GM19025 (cell line): ENCODE measurements around the gene EEA1.
"Not testable (repeated sequence)": the region's sequence is repeated elsewhere in the genome, so short reads cannot be mapped to it uniquely, and the experiment has no call there.

Experiments used
- ATAC-seq: cut with Tn5 transposase; IDR thresholded peaks from one replicate; pipeline ENCODE4 v1.9.1; 2021; ENCODE audit warnings: mild to moderate bottlenecking, low read depth, moderate library complexity; ENCODE audit not compliant: unreplicated experiment

EEA1 gene

DNA sequence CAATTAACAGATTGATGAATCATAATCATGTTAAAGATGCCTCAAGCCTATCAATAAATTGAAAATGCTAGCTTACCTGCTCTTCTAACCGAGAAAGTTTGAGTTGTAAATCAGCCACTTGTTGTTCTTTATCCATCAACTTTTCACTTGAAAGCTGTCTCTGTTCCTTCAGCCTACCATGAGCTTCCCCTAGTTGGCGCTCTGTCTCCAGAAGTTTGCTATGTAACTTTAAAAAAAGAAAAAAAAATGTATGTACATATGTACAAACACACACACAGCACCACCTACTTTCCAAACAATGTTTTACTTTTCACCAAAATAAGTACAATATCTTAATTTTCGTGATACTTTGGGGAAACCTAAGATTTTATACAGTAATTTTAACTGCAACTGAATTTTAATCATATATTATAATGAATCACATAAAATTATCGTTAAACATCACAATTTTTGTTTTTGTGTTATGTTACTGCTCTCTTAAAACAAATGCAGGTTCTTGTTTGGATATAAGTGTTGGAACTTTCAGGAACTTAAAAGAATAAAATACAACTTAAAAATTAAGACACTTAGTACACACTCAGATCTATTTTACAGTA is 101.2 kb downstream of the EEA1 start:
- no peak for ATAC-seq

- no peak for ATAC-seq
These were observed 108.0 kb downstream of the EEA1 start for GRCh38 chr12:92821142-92821541.

DNA sequence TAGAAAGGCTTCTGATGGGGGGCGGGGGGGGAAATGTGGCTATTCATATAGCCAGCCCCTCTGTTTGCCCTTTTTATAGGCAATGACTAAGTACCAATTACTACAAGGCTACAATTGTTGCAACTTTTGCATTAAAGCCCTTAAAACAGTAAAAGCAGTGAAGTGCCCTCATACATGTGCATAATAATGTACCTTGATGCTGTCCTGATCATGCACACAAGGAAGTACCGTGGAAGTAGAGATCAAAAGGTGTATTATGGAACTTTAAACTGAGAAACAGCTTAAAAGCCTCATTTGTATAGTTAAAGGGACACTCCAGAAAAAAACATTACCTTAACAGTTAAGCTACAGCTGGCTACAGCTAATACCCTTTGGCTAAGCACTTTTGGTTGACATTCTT is 114.5 kb downstream of the EEA1 start:
- ATAC-seq = no peak

- no peak for ATAC-seq
These were observed 118.7 kb downstream of the EEA1 start for GRCh38 chr12:92810370-92810769.

DNA sequence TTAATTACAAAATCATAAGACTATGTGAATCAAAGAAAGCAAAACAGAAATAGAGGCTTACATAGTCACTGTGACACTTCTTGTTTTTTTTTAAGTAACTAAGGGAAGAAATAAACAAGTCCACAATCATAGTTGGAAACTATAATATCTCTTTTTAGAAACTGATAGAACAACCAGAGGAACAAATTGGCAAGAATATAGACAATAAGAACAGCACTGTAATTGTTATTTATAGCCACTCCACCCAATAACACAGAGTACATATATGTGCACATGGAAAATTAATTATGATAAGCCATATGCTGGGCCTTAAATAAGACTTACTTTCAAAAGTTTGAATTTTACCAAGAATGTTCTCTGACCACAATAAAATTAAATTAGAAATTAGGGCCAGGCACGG is 125.2 kb downstream of the EEA1 start:
- no peak for ATAC-seq

DNA sequence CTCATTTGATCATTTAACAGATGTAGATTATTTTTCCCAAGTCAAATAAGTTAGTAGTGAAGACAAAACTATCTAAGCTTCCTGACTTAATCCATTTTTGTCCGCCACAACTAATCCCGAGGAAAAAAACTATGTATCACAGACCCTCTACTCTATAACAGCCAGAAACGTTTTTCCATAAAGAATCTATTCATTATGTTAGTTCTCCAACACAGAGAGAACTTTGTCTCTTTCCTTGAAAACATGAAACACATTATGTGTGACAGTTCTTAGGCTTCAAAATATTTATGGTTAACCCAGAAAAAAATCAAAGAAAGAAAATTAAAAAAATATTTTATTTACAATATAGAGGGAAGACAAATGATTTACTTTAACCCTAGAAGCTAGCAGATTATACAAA is 126.2 kb downstream of the EEA1 start:
- ATAC-seq = no peak

DNA sequence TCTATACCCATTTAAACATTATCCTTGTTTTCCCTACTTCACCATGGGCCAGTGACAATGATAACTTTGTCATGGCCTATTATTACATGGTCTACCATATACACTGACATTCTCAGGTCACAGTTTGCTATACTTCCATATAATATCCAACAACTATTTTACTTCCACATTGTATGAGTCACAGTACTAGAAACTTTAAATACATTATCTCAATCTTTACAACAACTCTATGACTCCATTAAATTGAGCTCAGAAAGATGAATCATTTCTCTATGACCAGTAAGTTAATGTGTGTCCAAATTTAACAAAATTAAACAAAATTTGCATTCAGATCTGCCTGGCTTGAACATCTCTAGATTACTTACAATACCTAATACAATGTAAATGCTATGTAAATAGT is 132.4 kb downstream of the EEA1 start:
- ATAC-seq = no peak

GRCh38 chr12:92794814-92795213 is 134.3 kb downstream of the EEA1 start:
- no peak for ATAC-seq

GRCh38 chr12:92794356-92794755 is 134.7 kb downstream of the EEA1 start:
- not testable (repeated sequence) for ATAC-seq

- ATAC-seq = no peak
These were observed 143.1 kb downstream of the EEA1 start for GRCh38 chr12:92786045-92786444.

GRCh38 chr12:92785563-92785950 is 143.5 kb downstream of the EEA1 start:
- no peak for ATAC-seq

- peak; percentile 89 for ATAC-seq
These were observed 144.1 kb downstream of the EEA1 start for GRCh38 chr12:92784797-92785562.

- no peak for ATAC-seq
These were observed 144.7 kb downstream of the EEA1 start for GRCh38 chr12:92784356-92784755.

DNA sequence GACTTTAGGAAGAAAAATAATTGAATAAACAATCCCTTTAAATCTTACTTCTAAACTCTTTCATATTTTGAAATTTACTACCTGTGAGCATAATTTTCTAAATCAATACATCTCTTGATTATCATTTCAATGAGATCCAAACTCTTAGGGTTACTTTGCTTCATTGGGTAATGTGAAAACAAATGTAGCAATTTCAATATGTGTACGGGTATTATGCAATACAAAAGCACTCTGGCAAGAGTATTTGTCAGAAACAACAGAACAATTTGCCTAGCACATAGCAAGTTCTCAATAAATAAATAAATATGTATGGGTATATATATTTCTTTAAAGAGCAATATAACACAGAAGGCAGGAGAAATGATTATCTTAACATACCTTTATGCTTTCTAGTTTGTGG is 149.2 kb downstream of the EEA1 start:
- no peak for ATAC-seq

GRCh38 chr12:92778525-92778924 is 150.6 kb downstream of the EEA1 start:
- no peak for ATAC-seq

DNA sequence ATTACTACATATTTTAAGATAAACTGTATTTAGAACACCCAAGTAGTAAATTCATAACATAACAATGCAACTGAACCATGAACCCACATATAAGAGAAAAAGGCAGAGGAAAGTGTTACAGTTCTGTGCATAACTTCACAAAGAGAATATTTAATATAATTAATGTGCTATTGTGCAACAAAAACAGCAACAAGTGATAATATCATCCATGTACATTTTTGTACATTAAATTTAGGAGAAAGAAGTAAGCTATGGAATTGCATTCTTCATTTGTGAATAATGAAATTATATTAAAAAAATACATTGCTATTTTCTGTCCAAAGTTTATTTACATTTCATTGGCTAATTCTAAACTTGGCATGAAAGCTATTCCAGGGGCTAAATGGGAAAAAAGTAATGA is 153.7 kb downstream of the EEA1 start:
- no peak for ATAC-seq

GRCh38 chr12:92771001-92771400 is 158.1 kb downstream of the EEA1 start:
- ATAC-seq = no peak

GRCh38 chr12:92769124-92769901 is 159.8 kb downstream of the EEA1 start:
- peak; percentile 61 for ATAC-seq

- ATAC-seq = no peak
These were observed 163.2 kb downstream of the EEA1 start for GRCh38 chr12:92765871-92766270.

DNA sequence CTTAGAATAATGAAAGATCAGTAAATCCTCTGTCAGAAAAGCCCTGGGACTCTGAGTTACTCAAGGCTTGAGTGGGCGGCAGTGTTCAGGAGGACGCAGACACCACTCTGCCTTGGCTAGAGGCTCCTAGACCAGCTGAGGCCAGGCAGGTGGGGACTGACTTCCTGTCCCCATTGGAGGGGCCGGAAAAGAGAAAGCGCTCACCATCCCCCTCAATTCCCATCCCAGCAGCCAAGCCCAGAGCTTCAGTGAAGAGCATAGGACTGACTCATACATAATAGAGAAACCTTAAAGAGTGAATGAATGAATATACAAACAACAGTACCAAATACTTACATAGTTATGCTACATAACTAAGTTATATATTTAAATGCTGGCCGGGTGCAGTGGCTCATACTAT is 164.3 kb downstream of the EEA1 start:
- no peak for ATAC-seq

- ATAC-seq = no peak
These were observed 166.3 kb downstream of the EEA1 start for GRCh38 chr12:92762773-92763172.
